H1 (cell line): ENCODE data around the gene BAD.

Experiments
- CEBPB ChIP-seq: IDR thresholded peaks from 2 replicates; pipeline ENCODE4 v1.6.1; 2012; ENCODE audit warnings: low read depth, low read length
- CREB1 ChIP-seq: IDR thresholded peaks from 2 replicates; pipeline ENCODE4 v1.6.1; 2012; ENCODE audit warnings: inconsistent platforms
- EP300 ChIP-seq, 2 experiments: IDR thresholded peaks; 1 replicate in 1 of 2; 2 replicates in 1 of 2; pipeline ENCODE4 v1.6.1; 2011 to 2012; ENCODE audit warnings: low read depth in 2 of 2, low read length in 2 of 2, mild to moderate bottlenecking in 2 of 2, borderline replicate concordance in 1 of 2, inconsistent platforms in 1 of 2, moderate library complexity in 1 of 2
- EZH2 ChIP-seq: fragments of 200-600 bp; sonication (generic); IDR thresholded peaks from 2 replicates; pipeline ENCODE4 v1.7.1; 2012; ENCODE audit warnings: low read depth, mild to moderate bottlenecking, moderate library complexity, low read length, inconsistent platforms; ENCODE audit not compliant: severe bottlenecking
- POLR2A ChIP-seq, 2 experiments: IDR thresholded peaks; 1 replicate in 1 of 2; 2 replicates in 1 of 2; pipeline ENCODE4 v1.6.1; 2011; ENCODE audit warnings: low read depth in 2 of 2, low read length in 2 of 2, mild to moderate bottlenecking in 2 of 2; ENCODE audit errors: control extremely low read depth in 1 of 2
- POLR2AphosphoS5 ChIP-seq: IDR thresholded peaks from 2 replicates; pipeline ENCODE4 v1.6.1; 2011; ENCODE audit warnings: low read depth, low read length
- RBBP5 ChIP-seq: IDR thresholded peaks from 2 replicates; pipeline ENCODE4 v1.7.1; 2012; ENCODE audit warnings: low read depth, mild to moderate bottlenecking, inconsistent platforms, low read length, moderate library complexity, borderline replicate concordance
- TF ChIP-seq, protein P1 (sequence below), 3 experiments: IDR thresholded peaks; 1 replicate in 2 of 3; 2 replicates in 1 of 3; pipeline versions ENCODE4 v1.5.1 to v1.6.1; 2011; ENCODE audit warnings: low read length in 3 of 3, mild to moderate bottlenecking in 3 of 3, inconsistent platforms in 2 of 3, low read depth in 1 of 3, moderate library complexity in 1 of 3; ENCODE audit not compliant: insufficient read depth in 1 of 3; ENCODE audit errors: control extremely low read depth in 1 of 3

- TF ChIP-seq RBBP5 (no peak), CEBPB (no peak), POLR2A (IDR thresholded peaks at IDR 0.05; ENCODE audit: control extremely low read depth in 1 of 2, low read depth in 2 of 2, low read length in 2 of 2) (no peak), EZH2 (no peak), POLR2AphosphoS5 (no peak), EP300 (IDR thresholded peaks at IDR 0.05; ENCODE audit: borderline replicate concordance in 1 of 2, low read depth in 2 of 2, low read length in 2 of 2) (no peak), CREB1 (no peak)
- TF ChIP-seq, protein P1, sequence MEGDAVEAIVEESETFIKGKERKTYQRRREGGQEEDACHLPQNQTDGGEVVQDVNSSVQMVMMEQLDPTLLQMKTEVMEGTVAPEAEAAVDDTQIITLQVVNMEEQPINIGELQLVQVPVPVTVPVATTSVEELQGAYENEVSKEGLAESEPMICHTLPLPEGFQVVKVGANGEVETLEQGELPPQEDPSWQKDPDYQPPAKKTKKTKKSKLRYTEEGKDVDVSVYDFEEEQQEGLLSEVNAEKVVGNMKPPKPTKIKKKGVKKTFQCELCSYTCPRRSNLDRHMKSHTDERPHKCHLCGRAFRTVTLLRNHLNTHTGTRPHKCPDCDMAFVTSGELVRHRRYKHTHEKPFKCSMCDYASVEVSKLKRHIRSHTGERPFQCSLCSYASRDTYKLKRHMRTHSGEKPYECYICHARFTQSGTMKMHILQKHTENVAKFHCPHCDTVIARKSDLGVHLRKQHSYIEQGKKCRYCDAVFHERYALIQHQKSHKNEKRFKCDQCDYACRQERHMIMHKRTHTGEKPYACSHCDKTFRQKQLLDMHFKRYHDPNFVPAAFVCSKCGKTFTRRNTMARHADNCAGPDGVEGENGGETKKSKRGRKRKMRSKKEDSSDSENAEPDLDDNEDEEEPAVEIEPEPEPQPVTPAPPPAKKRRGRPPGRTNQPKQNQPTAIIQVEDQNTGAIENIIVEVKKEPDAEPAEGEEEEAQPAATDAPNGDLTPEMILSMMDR (IDR thresholded peaks at IDR 0.05; ENCODE audit: control extremely low read depth in 1 of 3, insufficient read depth in 1 of 3, low read depth in 1 of 3, low read length in 3 of 3), result no peak
These were observed 37.1 kb upstream of the BAD start for GRCh38 chr11:64321533-64321932.
